CD4-positive, CD25-positive, alpha-beta regulatory T cell (primary cell): ENCODE data around the gene CBL. TPM values are rescaled to one million over a fixed set of nuclear protein-coding genes. Genes with fewer than 3 reads are reported as not detected.

ENCODE experiments used
- ATAC-seq, 2 donors: fragments of 150-1000 bp; cut with Tn5 transposase; one replicate each; pipeline ENCODE4 v1.10.0; 2021; ENCODE audit warnings: low read depth in 2 of 2, moderate number of reproducible peaks in 2 of 2, moderate library complexity in 1 of 2
- DNase-seq, 3 donors: peaks; one replicate each; pipeline versions ENCODE4 v3.0.0 to v3.0.0-alpha.2; 2012 to 2022; ENCODE audit warnings: mixed read lengths in 1 of 3
- H3K27ac ChIP-seq: one replicate; pipeline ENCODE4 v1.7.0; 2013; ENCODE audit warnings: mild to moderate bottlenecking, low read length; ENCODE audit not compliant: insufficient read depth, poor library complexity, severe bottlenecking
- H3K27me3 ChIP-seq: one replicate; pipeline ENCODE4 v1.7.0; 2013; ENCODE audit warnings: low read length; ENCODE audit not compliant: control insufficient read depth, insufficient read depth
- H3K36me3 ChIP-seq: one replicate; pipeline ENCODE4 v1.7.0; 2013; ENCODE audit warnings: mild to moderate bottlenecking, low read length, moderate library complexity; ENCODE audit not compliant: control insufficient read depth, insufficient read depth
- H3K4me1 ChIP-seq: 2 replicates; pipeline ENCODE4 v1.7.0; 2013; ENCODE audit warnings: mild to moderate bottlenecking, low read length; ENCODE audit not compliant: insufficient read depth, control insufficient read depth, poor library complexity, severe bottlenecking
- H3K4me3 ChIP-seq: one replicate; pipeline ENCODE4 v1.7.0; 2013; ENCODE audit warnings: low read depth, mild to moderate bottlenecking, low read length, moderate library complexity
- H3K9me3 ChIP-seq, 2 experiments: 1 replicate in 1 of 2; 2 replicates in 1 of 2; pipeline ENCODE4 v1.7.0; 2013; ENCODE audit warnings: low read length in 2 of 2, mild to moderate bottlenecking in 1 of 2, moderate library complexity in 1 of 2; ENCODE audit not compliant: control insufficient read depth in 2 of 2
- H3K27ac Mint-ChIP-seq, 3 donors: one replicate each; pipeline ENCODE4 v1.8.0; 2020 to 2022; ENCODE audit warnings: mild to moderate bottlenecking in 3 of 3, mixed read lengths in 3 of 3, moderate library complexity in 2 of 3
- H3K27me3 Mint-ChIP-seq: one replicate; pipeline ENCODE4 v1.8.0; 2022; ENCODE audit warnings: mild to moderate bottlenecking, mixed read lengths
- H3K36me3 Mint-ChIP-seq: one replicate; pipeline ENCODE4 v1.8.0; 2020; ENCODE audit warnings: mixed read lengths
- H3K4me1 Mint-ChIP-seq, 4 donors: one replicate each; pipeline ENCODE4 v1.8.0; 2020 to 2022; ENCODE audit warnings: mixed read lengths in 4 of 4, mild to moderate bottlenecking in 1 of 4
- H3K4me3 Mint-ChIP-seq, 4 donors: one replicate each; pipeline ENCODE4 v1.8.0; 2020 to 2022; ENCODE audit warnings: mild to moderate bottlenecking in 4 of 4, mixed read lengths in 4 of 4, moderate library complexity in 3 of 4
- H3K9me3 Mint-ChIP-seq, 7 donors: one replicate each; pipeline ENCODE4 v1.8.0; 2020 to 2022; ENCODE audit warnings: mixed read lengths in 7 of 7, mild to moderate bottlenecking in 3 of 7, moderate library complexity in 2 of 7
- polyA plus RNA-seq, 4 donors: library from polyadenylated mRNA; unstranded; fragments of 300-500 nt; fragmentation: Illumina TruSeq; gene quantifications; one replicate each; pipeline ENCODE4 v1.2.3, GENCODE V29; 2021
- total RNA-seq: library from RNA; stranded (reverse); gene quantifications from one replicate; pipeline ENCODE4 v1.2.3, GENCODE V29; 2022

CBL gene
- total and polyA plus RNA-seq, 5 donors from 2014 or later = 7.9 to 35.6 (median 9.1) TPM

DNA sequence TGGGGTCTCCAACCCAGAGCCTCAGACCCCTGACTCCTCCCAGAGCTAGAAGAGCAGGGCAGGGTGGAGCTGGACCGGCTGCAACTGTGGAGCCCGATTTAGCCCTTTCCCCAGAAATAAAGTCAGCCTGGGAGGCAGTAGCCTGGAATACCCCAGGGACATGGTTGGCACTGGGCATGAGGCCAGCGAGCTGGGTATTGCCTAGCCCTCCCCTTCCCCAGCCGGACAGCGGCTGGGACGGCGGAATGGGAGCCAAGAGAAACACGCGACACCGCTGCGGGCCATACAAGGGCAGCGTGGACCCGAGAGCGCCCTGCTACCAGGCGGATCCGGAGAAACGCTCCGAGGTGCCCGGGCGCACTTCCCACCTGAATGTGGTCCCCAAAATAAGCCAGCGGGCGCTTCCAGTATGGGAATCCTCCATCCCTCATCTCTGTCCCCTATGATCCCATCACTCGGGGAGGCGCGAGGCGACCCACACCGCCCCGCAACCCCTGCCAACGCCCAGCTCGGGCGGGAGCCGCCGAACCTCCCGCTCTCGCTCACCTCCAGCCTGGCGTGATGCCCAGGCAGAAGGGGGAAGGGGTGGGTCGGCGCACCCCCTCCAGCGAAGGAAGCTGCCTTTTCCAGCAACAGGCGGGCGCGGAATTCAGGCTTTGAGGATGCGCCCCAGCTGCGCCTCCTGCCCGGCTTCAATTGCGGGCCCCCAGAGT is 110.0 kb downstream of the CBL start:
- DNase-seq = no peak

DNA sequence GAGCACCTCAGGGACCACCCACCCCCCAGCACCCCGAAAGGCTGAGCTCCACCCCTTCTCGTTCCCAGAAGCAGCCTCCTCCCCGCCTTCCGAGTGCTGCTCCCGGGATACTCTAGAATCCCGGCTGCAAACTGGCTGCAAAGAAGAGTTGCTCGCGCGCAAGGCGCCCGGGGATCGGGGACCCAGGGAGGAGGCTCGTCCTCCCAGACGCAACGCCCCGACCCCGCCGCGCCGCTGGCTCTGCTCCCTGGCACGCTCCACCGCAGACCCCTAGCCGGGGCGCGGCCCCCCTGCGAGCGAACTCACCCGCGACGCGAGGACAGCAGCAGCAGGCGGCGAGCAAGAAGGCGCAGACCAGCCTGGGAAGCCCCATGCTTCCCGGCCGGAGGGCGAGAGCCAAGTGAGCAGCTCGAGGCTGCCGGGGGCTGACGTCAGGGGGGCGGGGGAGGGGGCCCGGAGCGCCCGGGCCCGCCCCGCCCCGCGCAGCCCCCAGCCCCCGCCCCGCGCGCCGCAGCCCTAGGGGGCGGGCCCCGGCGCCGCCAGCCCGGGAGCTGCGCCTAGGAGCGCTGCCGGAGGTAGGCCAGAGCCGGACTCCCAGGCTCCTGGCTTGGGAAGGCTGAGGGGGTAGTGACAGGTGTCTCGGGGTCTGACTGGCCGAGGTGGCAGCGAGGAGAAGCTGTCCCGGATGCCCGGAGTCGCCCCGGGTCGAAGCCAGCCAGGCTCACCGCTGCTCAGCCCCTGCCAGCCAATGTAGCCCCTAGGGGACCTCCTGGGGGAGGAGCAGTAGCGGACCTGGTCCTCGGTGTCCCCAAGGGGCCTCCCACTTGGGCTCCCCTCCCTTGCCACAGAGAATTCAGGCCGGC is 110.8 kb downstream of the CBL start, which contains the start of gene MCAM:
MCAM (minus strand) TSS at position 402 of the 863 bp plus-strand sequence; CDS start at position 373, 29 bp downstream.
- H3K4me1 ChIP-seq = peaks cover 62% of the 10 kb centered on the region

More for the DNA sequence above, 110.0 kb downstream of the CBL start:
- Mint-ChIP-seq H3K27me3 (peaks cover 23% of the 10 kb centered on the region), H3K4me3 (peak overlapping the region; percentile 75 to 89 (median 82)), H3K27ac (peak overlapping the region in 1 of 3 donors; percentile 47), H3K4me1 (peaks cover 0 to 40% (median 8%) of the 10 kb centered on the region in 4 donors), H3K9me3 (no peaks in the 10 kb centered on the region), H3K36me3 (no peaks in the 10 kb centered on the region)
- ATAC-seq = no peak
- Histone ChIP-seq H3K27ac (no peak overlapping the region), H3K4me3 (peak overlapping the region; percentile 44), H3K4me1 (peaks cover 54% of the 10 kb centered on the region), H3K36me3 (no peaks in the 10 kb centered on the region), H3K27me3 (no peaks in the 10 kb centered on the region), H3K9me3 (no peaks in the 10 kb centered on the region)

DNA sequence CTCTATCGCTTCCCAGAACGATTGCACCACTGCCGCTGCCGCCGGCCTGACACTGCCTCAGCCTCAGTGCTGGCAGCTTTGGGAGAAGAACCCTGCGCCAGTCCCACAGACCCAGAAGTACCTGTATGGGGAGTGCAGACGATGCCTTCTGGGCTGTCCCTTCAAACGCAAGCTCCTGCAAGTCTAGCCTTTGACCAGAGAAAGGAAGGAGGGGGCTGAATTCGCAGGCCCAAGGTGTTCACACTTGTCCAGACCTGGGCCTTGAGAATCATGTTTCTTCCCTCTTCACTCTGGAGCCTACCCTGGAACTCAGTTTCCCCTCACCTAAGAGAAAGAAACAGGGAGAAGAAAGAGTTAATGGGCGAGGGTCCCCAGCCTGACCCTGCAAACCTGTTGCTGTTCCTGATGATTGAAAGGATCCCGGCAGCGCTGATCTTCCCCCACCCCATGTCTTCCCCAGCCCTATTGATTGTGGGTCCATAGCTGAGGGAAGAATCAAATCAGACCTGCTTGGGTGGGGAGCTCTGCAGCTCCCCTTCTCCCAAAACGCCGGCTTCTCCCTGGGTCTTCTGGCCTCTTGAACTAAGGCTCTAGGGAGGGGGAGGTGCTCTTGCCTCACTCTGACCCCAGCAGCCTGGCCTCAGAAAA is 111.6 kb downstream of the CBL start:
- H3K4me3 Mint-ChIP-seq = peak overlapping the region in 3 of 4 donors; percentile 11 to 95 (median 71)
- no peak overlapping the region for H3K4me3 ChIP-seq
- H3K9me3 ChIP-seq = no peaks in the 10 kb centered on the region
- no peaks in the 10 kb centered on the region for H3K36me3 ChIP-seq
- H3K27me3 ChIP-seq = no peaks in the 10 kb centered on the region
- no peak overlapping the region for H3K27ac Mint-ChIP-seq
- DNase-seq (no peak), ATAC-seq (no peak)
- H3K36me3 Mint-ChIP-seq = no peaks in the 10 kb centered on the region
- peaks cover 4 to 49% (median 13%) of the 10 kb centered on the region in 4 donors for H3K4me1 Mint-ChIP-seq
- H3K27ac ChIP-seq = no peak overlapping the region
- peaks cover 26% of the 10 kb centered on the region for H3K27me3 Mint-ChIP-seq
- H3K9me3 Mint-ChIP-seq = no peaks in the 10 kb centered on the region
- peaks cover 62% of the 10 kb centered on the region for H3K4me1 ChIP-seq

More for the DNA sequence above, 110.8 kb downstream of the CBL start, which contains the start of gene MCAM:
- Histone ChIP-seq H3K27ac (peak within 1 kb of the TSS; percentile 14), H3K9me3 (no peaks in the 10 kb centered on the region), H3K27me3 (no peaks in the 10 kb centered on the region), H3K36me3 (no peaks in the 10 kb centered on the region), H3K4me3 (peak within 1 kb of the TSS; percentile 44)
- ATAC-seq (no peak), DNase-seq (no peak)
- H3K9me3 Mint-ChIP-seq = no peaks in the 10 kb centered on the region
- peaks cover 0 to 46% (median 11%) of the 10 kb centered on the region in 4 donors for H3K4me1 Mint-ChIP-seq
- H3K27me3 Mint-ChIP-seq = peaks cover 26% of the 10 kb centered on the region
- no peaks in the 10 kb centered on the region for H3K36me3 Mint-ChIP-seq
- H3K27ac Mint-ChIP-seq = no peak within 1 kb of the TSS
- peak within 1 kb of the TSS; percentile 78 to 95 (median 87) for H3K4me3 Mint-ChIP-seq

DNA sequence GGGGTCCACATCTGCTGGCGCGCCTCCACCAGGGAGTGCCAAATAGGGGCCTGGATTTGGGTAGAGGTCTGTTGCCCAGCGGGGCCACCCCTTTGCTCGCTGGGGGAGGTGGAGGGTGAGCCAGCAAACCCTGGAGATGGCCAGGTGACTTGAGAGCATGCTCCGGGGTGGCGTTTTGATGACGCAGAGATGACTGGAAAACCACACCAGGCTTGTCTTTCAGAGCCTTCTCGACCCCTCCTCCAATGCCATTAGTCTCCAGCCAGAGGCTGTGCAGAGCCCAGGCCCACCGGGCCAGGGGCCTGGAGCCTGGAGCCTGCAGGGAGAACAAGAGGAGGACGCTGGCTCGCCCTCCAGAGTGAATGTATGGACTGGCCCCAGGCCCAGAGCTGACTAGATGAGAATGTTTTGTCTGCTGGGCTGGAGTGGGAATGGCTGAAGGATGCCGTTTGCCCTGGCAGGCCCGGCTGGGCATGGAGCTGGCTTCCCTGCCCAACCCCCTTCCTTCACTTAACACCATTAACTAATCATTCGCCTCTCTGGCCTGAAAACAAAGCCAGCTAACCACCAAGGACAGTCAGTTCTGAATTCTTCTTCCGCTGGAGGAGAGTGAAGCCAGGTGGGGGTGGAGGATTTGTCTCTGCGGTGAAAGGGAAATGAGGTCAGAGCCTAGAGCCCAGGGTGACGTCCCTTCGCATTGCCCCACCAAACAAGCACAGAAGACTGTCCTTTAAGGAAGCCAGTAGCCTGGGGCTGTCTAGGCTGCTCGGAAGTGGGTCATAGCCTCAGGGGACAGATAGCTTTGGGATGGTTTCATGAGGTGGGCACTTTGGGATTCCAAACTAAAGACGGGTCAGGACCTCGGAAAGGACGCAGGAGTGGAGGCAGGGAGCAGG is 112.3 kb downstream of the CBL start:
- no peak overlapping the region for H3K4me3 ChIP-seq
- peaks cover 26% of the 10 kb centered on the region for H3K27me3 Mint-ChIP-seq
- no peaks in the 10 kb centered on the region for H3K9me3 Mint-ChIP-seq
- peak overlapping the region; percentile 55 for H3K27ac ChIP-seq
- no peaks in the 10 kb centered on the region for H3K36me3 Mint-ChIP-seq
- H3K4me1 ChIP-seq = peaks cover 62% of the 10 kb centered on the region
- no peaks in the 10 kb centered on the region for H3K36me3 ChIP-seq
- DNase-seq (peak in 2 of 3 donors; percentile 52 to 68), ATAC-seq (peak; percentile 10 to 19)
- peak overlapping the region; percentile 48 to 95 (median 66) for H3K27ac Mint-ChIP-seq
- peaks cover 5 to 50% (median 14%) of the 10 kb centered on the region in 4 donors for H3K4me1 Mint-ChIP-seq
- H3K27me3 ChIP-seq = no peaks in the 10 kb centered on the region
- H3K9me3 ChIP-seq = no peaks in the 10 kb centered on the region
- H3K4me3 Mint-ChIP-seq = peak overlapping the region; percentile 38 to 95 (median 79)

DNA sequence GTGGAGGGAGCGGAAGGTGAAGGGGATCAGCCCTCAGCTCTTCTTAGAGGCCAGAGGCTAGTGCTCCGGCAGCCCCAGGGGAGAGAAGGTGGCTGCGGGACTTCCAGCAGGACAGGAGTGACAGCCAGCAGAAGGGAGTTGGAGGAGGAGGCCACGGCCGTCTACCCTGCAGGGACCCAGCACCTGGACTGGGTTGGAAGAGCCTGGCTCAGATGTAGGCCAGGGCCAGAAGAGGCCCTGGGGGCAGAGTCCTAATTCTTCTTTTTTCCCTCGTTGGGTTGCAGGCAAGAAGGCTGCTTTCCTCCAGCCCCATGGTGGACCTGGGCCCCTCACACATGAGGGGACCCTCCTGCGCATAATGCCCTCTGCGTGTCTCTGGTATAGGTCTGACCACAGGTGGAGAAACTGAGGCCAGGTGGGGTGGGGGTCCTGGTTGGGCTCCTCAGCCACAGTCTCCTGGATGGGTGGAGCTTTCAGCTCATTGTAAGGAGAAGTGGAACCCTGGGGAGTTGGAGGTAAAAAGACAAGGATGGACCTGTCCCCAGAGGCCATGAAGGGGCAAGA is 113.1 kb downstream of the CBL start:
- peaks cover 62% of the 10 kb centered on the region for H3K4me1 ChIP-seq
- H3K36me3 Mint-ChIP-seq = no peaks in the 10 kb centered on the region
- no peaks in the 10 kb centered on the region for H3K36me3 ChIP-seq
- H3K4me3 Mint-ChIP-seq = peak overlapping the region; percentile 80 to 95 (median 88)
- no peak for ATAC-seq
- H3K9me3 ChIP-seq = no peaks in the 10 kb centered on the region
- no peak for DNase-seq
- no peaks in the 10 kb centered on the region for H3K27me3 ChIP-seq
- no peaks in the 10 kb centered on the region for H3K9me3 Mint-ChIP-seq
- H3K4me3 ChIP-seq = no peak overlapping the region
- H3K27ac ChIP-seq = peak overlapping the region; percentile 55
- H3K27me3 Mint-ChIP-seq = peaks cover 19% of the 10 kb centered on the region
- H3K27ac Mint-ChIP-seq = peak overlapping the region; percentile 48 to 95 (median 66)
- H3K4me1 Mint-ChIP-seq = peaks cover 5 to 52% (median 16%) of the 10 kb centered on the region in 4 donors

DNA sequence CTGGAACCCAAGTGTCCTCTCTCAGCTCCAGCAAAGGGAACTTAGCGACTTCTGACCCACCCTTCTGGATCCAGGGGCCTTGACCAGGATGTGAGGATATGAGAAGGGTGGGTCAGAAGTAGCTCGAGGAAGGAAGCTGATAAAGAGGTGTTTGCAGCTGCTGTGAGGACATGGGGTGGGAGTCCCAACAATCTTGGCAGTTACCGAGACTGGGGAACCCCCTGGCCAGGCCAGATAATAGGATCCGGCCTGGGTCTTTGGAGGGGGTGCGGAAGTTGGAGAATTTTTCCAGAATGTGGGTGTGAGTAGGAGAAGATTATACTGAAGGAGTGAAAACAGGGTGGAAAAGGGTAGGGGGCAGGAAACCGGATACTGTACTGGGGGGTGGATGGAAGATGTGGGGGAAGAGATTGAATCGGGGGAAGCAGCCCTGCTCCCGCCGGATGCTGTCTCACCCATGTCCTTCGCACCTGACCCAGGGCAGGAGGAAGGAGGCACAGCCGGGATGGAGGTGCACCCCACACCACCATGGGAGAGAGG is 113.6 kb downstream of the CBL start:
- ATAC-seq (no peak), DNase-seq (no peak)
- Mint-ChIP-seq H3K9me3 (no peaks in the 10 kb centered on the region), H3K36me3 (no peaks in the 10 kb centered on the region), H3K4me3 (peak overlapping the region; percentile 80 to 97 (median 89)), H3K4me1 (peaks cover 5 to 46% (median 16%) of the 10 kb centered on the region in 4 donors), H3K27ac (peak overlapping the region in 1 of 3 donors; percentile 38), H3K27me3 (peaks cover 18% of the 10 kb centered on the region)
- H3K27me3 ChIP-seq = no peaks in the 10 kb centered on the region
- H3K4me3 ChIP-seq = no peak overlapping the region
- H3K27ac ChIP-seq = peak overlapping the region; percentile 55
- H3K36me3 ChIP-seq = no peaks in the 10 kb centered on the region
- H3K9me3 ChIP-seq = no peaks in the 10 kb centered on the region
- peaks cover 58% of the 10 kb centered on the region for H3K4me1 ChIP-seq
